DOHH2 (cell line): ENCODE results near the gene OR6B2.
"Not testable (repeated sequence)": the region's sequence is repeated elsewhere in the genome, so short reads cannot be mapped to it uniquely, and the experiment has no call there.

Experiments used
- H3F3A ChIP-seq: fragments of 200-600 bp; sonication (generic), shearing (Covaris generic); 2 replicates; pipeline ENCODE4 v1.6.0; 2016; ENCODE audit warnings: antibody characterized with exemption, mild to moderate bottlenecking; ENCODE audit not compliant: control insufficient read depth, insufficient read depth
- H3K27ac ChIP-seq: fragments of 200-600 bp; sonication (generic); 2 replicates; pipeline ENCODE4 v1.5.1; 2014; ENCODE audit warnings: low read depth, mild to moderate bottlenecking, low read length, moderate library complexity
- H3K27me3 ChIP-seq: fragments of 200-600 bp; sonication (generic); 2 replicates; pipeline ENCODE4 v1.6.1; 2014; ENCODE audit warnings: mild to moderate bottlenecking, low read length, mixed read lengths; ENCODE audit not compliant: control insufficient read depth
- H3K36me3 ChIP-seq: fragments of 200-600 bp; sonication (generic); 2 replicates; pipeline ENCODE4 v1.6.1; 2014; ENCODE audit warnings: mild to moderate bottlenecking, low read length, moderate library complexity, mixed read lengths; ENCODE audit not compliant: control insufficient read depth
- H3K4me1 ChIP-seq: fragments of 200-600 bp; sonication (generic); 2 replicates; pipeline ENCODE4 v1.6.1; 2014; ENCODE audit warnings: mild to moderate bottlenecking, low read length, mixed read lengths; ENCODE audit not compliant: control insufficient read depth
- H3K4me2 ChIP-seq: fragments of 200-600 bp; sonication (generic); 2 replicates; pipeline ENCODE4 v1.6.0; 2014; ENCODE audit warnings: mild to moderate bottlenecking, low read length, moderate library complexity
- H3K4me3 ChIP-seq: fragments of 200-600 bp; sonication (generic); 2 replicates; pipeline ENCODE4 v1.5.1; 2014; ENCODE audit warnings: mild to moderate bottlenecking, low read length, mixed read lengths
- H3K79me2 ChIP-seq: fragments of 200-600 bp; sonication (generic); 2 replicates; pipeline ENCODE4 v1.6.1; 2014; ENCODE audit warnings: mild to moderate bottlenecking, low read length, mixed read lengths; ENCODE audit not compliant: control insufficient read depth
- H3K9me2 ChIP-seq: fragments of 200-600 bp; sonication (generic); replicated peaks from 2 replicates; pipeline ENCODE4 v1.6.1; 2014; ENCODE audit warnings: mild to moderate bottlenecking, low read length, mixed read lengths; ENCODE audit not compliant: control insufficient read depth
- H3K9me3 ChIP-seq: fragments of 200-600 bp; sonication (generic); 2 replicates; pipeline ENCODE4 v1.6.1; 2014; ENCODE audit warnings: antibody characterized with exemption, low read length, mixed read lengths; ENCODE audit not compliant: control insufficient read depth, insufficient read depth
- H4K20me1 ChIP-seq: fragments of 200-600 bp; sonication (generic); 2 replicates; pipeline ENCODE4 v1.6.0; 2014; ENCODE audit warnings: low read depth, mild to moderate bottlenecking, antibody characterized with exemption, low read length, moderate library complexity; ENCODE audit not compliant: control insufficient read depth, insufficient read depth
- EZH2phosphoT487 ChIP-seq: fragments of 200-600 bp; sonication (generic); IDR thresholded peaks from 2 replicates; pipeline ENCODE4 v1.6.1; 2017; ENCODE audit warnings: borderline replicate concordance, mild to moderate bottlenecking, antibody characterized with exemption, low read length, moderate library complexity, mixed read lengths
- TF ChIP-seq, protein P1 (sequence below): fragments of 200-600 bp; sonication (generic); IDR thresholded peaks from one replicate; pipeline ENCODE4 v1.5.1; 2014; ENCODE audit warnings: antibody characterized with exemption, mild to moderate bottlenecking, low read depth, low read length; ENCODE audit not compliant: poor library complexity, severe bottlenecking

The OR6B2 gene

GRCh38 chr2:240048237-240048636 is 18.0 kb upstream of the OR6B2 start:
- Histone ChIP-seq H3K4me3 (no peak overlapping the region), H3K4me2 (no peak overlapping the region), H3F3A (no peaks in the 10 kb centered on the region), H3K27me3 (peaks cover 2% of the 10 kb centered on the region; the same call in 1 of the 2 replicates), H3K9me3 (no peaks in the 10 kb centered on the region), H3K36me3 (no peaks in the 10 kb centered on the region), H3K4me1 (no peaks in the 10 kb centered on the region), H4K20me1 (no peaks in the 10 kb centered on the region), H3K9me2 (no peaks in the 10 kb centered on the region), H3K79me2 (no peaks in the 10 kb centered on the region), H3K27ac (no peak overlapping the region)
- TF ChIP-seq, protein P1, sequence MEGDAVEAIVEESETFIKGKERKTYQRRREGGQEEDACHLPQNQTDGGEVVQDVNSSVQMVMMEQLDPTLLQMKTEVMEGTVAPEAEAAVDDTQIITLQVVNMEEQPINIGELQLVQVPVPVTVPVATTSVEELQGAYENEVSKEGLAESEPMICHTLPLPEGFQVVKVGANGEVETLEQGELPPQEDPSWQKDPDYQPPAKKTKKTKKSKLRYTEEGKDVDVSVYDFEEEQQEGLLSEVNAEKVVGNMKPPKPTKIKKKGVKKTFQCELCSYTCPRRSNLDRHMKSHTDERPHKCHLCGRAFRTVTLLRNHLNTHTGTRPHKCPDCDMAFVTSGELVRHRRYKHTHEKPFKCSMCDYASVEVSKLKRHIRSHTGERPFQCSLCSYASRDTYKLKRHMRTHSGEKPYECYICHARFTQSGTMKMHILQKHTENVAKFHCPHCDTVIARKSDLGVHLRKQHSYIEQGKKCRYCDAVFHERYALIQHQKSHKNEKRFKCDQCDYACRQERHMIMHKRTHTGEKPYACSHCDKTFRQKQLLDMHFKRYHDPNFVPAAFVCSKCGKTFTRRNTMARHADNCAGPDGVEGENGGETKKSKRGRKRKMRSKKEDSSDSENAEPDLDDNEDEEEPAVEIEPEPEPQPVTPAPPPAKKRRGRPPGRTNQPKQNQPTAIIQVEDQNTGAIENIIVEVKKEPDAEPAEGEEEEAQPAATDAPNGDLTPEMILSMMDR, result no peak
- TF ChIP-seq EZH2phosphoT487, result no peak

- H3K27me3 ChIP-seq, result peaks cover 2% of the 10 kb centered on the region; the same call in 1 of the 2 replicates
- H3K27ac ChIP-seq, result no peak overlapping the region
- H3F3A ChIP-seq, result no peaks in the 10 kb centered on the region
- no peak overlapping the region for H3K4me3 ChIP-seq
- TF ChIP-seq, protein P1, result no peak
- no peak for TF ChIP-seq EZH2phosphoT487
- H4K20me1 ChIP-seq, result no peaks in the 10 kb centered on the region
- H3K9me2 ChIP-seq, result no peaks in the 10 kb centered on the region
- no peak overlapping the region for H3K4me2 ChIP-seq
- no peaks in the 10 kb centered on the region for H3K4me1 ChIP-seq
- no peaks in the 10 kb centered on the region for H3K36me3 ChIP-seq
- H3K79me2 ChIP-seq, result no peaks in the 10 kb centered on the region
- no peaks in the 10 kb centered on the region for H3K9me3 ChIP-seq
These were observed 14.9 kb upstream of the OR6B2 start for GRCh38 chr2:240045098-240045497.

GRCh38 chr2:240044096-240044495 is 13.9 kb upstream of the OR6B2 start:
- not testable (repeated sequence) for H3K27me3 ChIP-seq, H3K9me2 ChIP-seq, H3K79me2 ChIP-seq, H3K4me1 ChIP-seq, H3K4me2 ChIP-seq, H3K27ac ChIP-seq, H4K20me1 ChIP-seq, H3K9me3 ChIP-seq, H3K36me3 ChIP-seq, H3K4me3 ChIP-seq, H3F3A ChIP-seq

DNA sequence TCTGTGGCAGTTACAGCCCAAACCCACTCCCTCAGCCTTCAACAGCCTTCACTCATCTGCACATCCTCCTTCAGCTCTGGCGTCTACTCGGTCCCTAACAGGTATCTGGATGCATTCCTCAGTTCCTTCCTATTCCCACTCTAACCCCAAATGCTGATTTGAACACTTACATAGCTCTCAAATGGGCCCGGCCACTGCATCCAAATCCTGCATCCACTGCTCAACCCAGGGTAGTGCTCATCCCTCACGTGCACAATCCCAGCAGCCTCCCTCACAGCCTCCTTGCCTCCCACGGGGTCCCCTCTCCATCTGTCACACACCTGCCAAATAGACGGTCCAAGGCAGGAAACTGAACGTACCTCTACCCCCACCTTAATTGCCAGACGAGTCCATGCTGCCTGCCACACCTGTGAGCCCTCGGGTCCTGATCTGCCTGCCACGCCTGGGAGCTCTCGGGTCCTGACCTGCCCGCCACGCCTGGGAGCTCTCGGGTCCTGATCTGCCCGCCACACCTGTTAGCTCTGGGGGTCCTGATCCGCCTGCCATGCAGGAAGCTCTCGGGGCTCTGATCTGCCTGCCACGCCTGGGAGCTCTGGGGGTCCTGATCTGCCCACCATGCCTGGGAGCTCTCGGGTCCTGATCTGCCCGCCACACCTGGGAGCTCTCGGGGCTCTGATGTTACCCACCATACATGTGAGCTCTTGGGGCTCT is 13.2 kb upstream of the OR6B2 start:
- Histone ChIP-seq H3K27ac (no peak overlapping the region), H3F3A (no peaks in the 10 kb centered on the region), H3K4me3 (no peak overlapping the region), H4K20me1 (no peaks in the 10 kb centered on the region), H3K9me2 (no peaks in the 10 kb centered on the region), H3K27me3 (no peaks in the 10 kb centered on the region; the same call in none of the 2 replicates), H3K36me3 (no peaks in the 10 kb centered on the region), H3K4me1 (no peaks in the 10 kb centered on the region), H3K9me3 (no peaks in the 10 kb centered on the region), H3K4me2 (no peak overlapping the region), H3K79me2 (no peaks in the 10 kb centered on the region)
- TF ChIP-seq, protein P1, result no peak
- TF ChIP-seq EZH2phosphoT487, result no peak
